HG03064 (cell line): ENCODE measurements around the gene TRAPPC5.
"Not testable (repeated sequence)": the region's sequence is repeated elsewhere in the genome, so short reads cannot be mapped to it uniquely, and the experiment has no call there.

Experiments
- ATAC-seq: cut with Tn5 transposase; IDR thresholded peaks from one replicate; pipeline ENCODE4 v1.9.1; 2021; ENCODE audit warnings: low read depth; ENCODE audit not compliant: unreplicated experiment

Gene TRAPPC5

GRCh38 chr19:7680606-7681339 is at the start of gene TRAPPC5:
Gene TRAPPC5, plus strand, starts transcription at chr19:7680833. Its CDS starts 1,421 bp downstream, at chr19:7682254.
- ATAC-seq = no peak

- ATAC-seq = no peak
These were observed 49.1 kb upstream of the TRAPPC5 start for GRCh38 chr19:7631577-7631976.

- ATAC-seq = no peak
These were observed 48.1 kb upstream of the TRAPPC5 start for GRCh38 chr19:7632340-7633203.

- ATAC-seq = no peak
These were observed 46.9 kb upstream of the TRAPPC5 start, which contains the start of gene PCP2 for GRCh38 chr19:7633698-7634097. Gene PCP2, minus strand, starts transcription at chr19:7633719. Its CDS starts 262 bp downstream, at chr19:7633457.

GRCh38 chr19:7635670-7636069 is 45.0 kb upstream of the TRAPPC5 start:
- ATAC-seq = no peak

GRCh38 chr19:7636317-7636690 is 44.3 kb upstream of the TRAPPC5 start:
- no peak for ATAC-seq

GRCh38 chr19:7636691-7637373 is 43.8 kb upstream of the TRAPPC5 start, which contains the start of gene STXBP2:
Gene STXBP2, plus strand, starts transcription at chr19:7637110. Its CDS starts 40 bp downstream, at chr19:7637150.
- no peak for ATAC-seq

GRCh38 chr19:7637374-7638256 is 43.0 kb upstream of the TRAPPC5 start:
- ATAC-seq = no peak

- ATAC-seq = no peak
These were observed 41.7 kb upstream of the TRAPPC5 start for GRCh38 chr19:7638802-7639465.

- ATAC-seq = no peak
These were observed 40.7 kb upstream of the TRAPPC5 start for GRCh38 chr19:7639863-7640348.

GRCh38 chr19:7640803-7641202 is 39.8 kb upstream of the TRAPPC5 start:
- ATAC-seq = no peak

- ATAC-seq = no peak
These were observed 39.0 kb upstream of the TRAPPC5 start for GRCh38 chr19:7641290-7642276.

GRCh38 chr19:7642295-7643030 is 38.2 kb upstream of the TRAPPC5 start:
- ATAC-seq = no peak

GRCh38 chr19:7643031-7643415 is 37.6 kb upstream of the TRAPPC5 start:
- no peak for ATAC-seq

- ATAC-seq = not testable (repeated sequence)
These were observed 36.7 kb upstream of the TRAPPC5 start for GRCh38 chr19:7643629-7644549.

- no peak for ATAC-seq
These were observed 36.1 kb upstream of the TRAPPC5 start for GRCh38 chr19:7644550-7644877.

GRCh38 chr19:7645163-7645562 is 35.5 kb upstream of the TRAPPC5 start:
- no peak for ATAC-seq
